ENCODE results near the gene PIGO. TPM values are rescaled to one million over a fixed set of nuclear protein-coding genes. Genes with fewer than 3 reads are reported as not detected.

PIGO gene
- total RNA-seq, 2 experiments from 2014 or later, result 17.5 to 18.9 TPM

GRCh38 chr9:35110327-35110761, 14.0 kb upstream of the PIGO start:
- Mint-ChIP-seq H3K4me1 (ENCODE audit: low read depth) (peaks cover 52% of the 10 kb centered on the region), H3K27me3 (no peaks in the 10 kb centered on the region), H3K9me3 (no peaks in the 10 kb centered on the region), H3K4me3 (peak overlapping the region; percentile 93), H3K36me3 (ENCODE audit: low read depth) (peaks cover 37% of the 10 kb centered on the region), H3K27ac (peak overlapping the region; percentile 84)
- Histone ChIP-seq H3K9me3 (ENCODE audit: control insufficient read depth in 1 of 2, insufficient read depth in 1 of 2, low read length in 2 of 2) (no peaks in the 10 kb centered on the region), H3K27me3 (ENCODE audit: control insufficient read depth in 1 of 2, insufficient read depth in 2 of 2, low read length in 2 of 2) (no peaks in the 10 kb centered on the region), H3K4me3 (ENCODE audit: low read length) (no peak overlapping the region), H3K4me1 (ENCODE audit: insufficient read depth, low read length) (peaks cover 48% of the 10 kb centered on the region), H3K36me3 (ENCODE audit: insufficient read depth, low read length) (peaks cover 33% of the 10 kb centered on the region), H3K27ac (ENCODE audit: low read depth in 1 of 2, low read length in 2 of 2) (peak overlapping the region in 1 of 2 donors; percentile 74)
- ChIA-PET CTCF (interaction anchor here (1.1 to 1.9 kb wide), 3 partner anchors 14 to 211 kb away, joined by 4 to 15 read pairs (median 5); partner anchors contain the start of gene PIGO), POLR2A (interaction anchor here (2.6 kb wide), 1 partner anchor 39 kb away, joined by 21 read pairs; the partner anchor contains the start of gene VCP)
- DNase-seq, result peak in 2 of 14 experiments; percentile 15 to 41
- intact Hi-C loops (cut with DNase I, micrococcal nuclease), result loop anchor here (5.0 to 10.0 kb wide), 6 partner anchors 38 to 704 kb away; partner anchors contain the start of genes SPAG8 (in 2 of the 2), CREB3 (in 1 of the 2), ENHO (in 1 of the 2) and HINT2 (in 1 of the 2)
- no peak for TF ChIP-seq CTCF (IDR thresholded peaks at IDR 0.05)
- no peak for ATAC-seq (ENCODE audit: poor library complexity)

GRCh38 chr9:35108946-35109575, 12.7 kb upstream of the PIGO start:
- H3K4me3 Mint-ChIP-seq, result no peak overlapping the region
- no peak overlapping the region for H3K27ac ChIP-seq (ENCODE audit: low read depth in 1 of 2, low read length in 2 of 2)
- CTCF ChIA-PET, result no interaction called here
- H3K27me3 ChIP-seq (ENCODE audit: control insufficient read depth in 1 of 2, insufficient read depth in 2 of 2, low read length in 2 of 2), result no peaks in the 10 kb centered on the region
- H3K36me3 Mint-ChIP-seq (ENCODE audit: low read depth), result peaks cover 42% of the 10 kb centered on the region
- no peaks in the 10 kb centered on the region for H3K27me3 Mint-ChIP-seq
- DNase-seq, result no peak
- no peak for TF ChIP-seq CTCF (IDR thresholded peaks at IDR 0.05)
- peaks cover 39% of the 10 kb centered on the region for H3K4me1 Mint-ChIP-seq (ENCODE audit: low read depth)
- POLR2A ChIA-PET, result no interaction called here
- H3K4me1 ChIP-seq (ENCODE audit: insufficient read depth, low read length), result peaks cover 35% of the 10 kb centered on the region
- peaks cover 44% of the 10 kb centered on the region for H3K36me3 ChIP-seq (ENCODE audit: insufficient read depth, low read length)
- H3K9me3 Mint-ChIP-seq, result no peaks in the 10 kb centered on the region
- H3K9me3 ChIP-seq (ENCODE audit: control insufficient read depth in 1 of 2, insufficient read depth in 1 of 2, low read length in 2 of 2), result no peaks in the 10 kb centered on the region
- peak overlapping the region; percentile 35 for H3K27ac Mint-ChIP-seq
- intact Hi-C loops (cut with DNase I, micrococcal nuclease), result loop anchor here in 1 of 2 experiments (10.0 kb wide), 1 partner anchor 1656 kb away; no protein-coding TSS in a partner anchor
- H3K4me3 ChIP-seq (ENCODE audit: low read length), result no peak overlapping the region
- no peak for ATAC-seq (ENCODE audit: poor library complexity)

- H3K36me3 ChIP-seq (ENCODE audit: insufficient read depth, low read length), result peaks cover 44% of the 10 kb centered on the region
- Mint-ChIP-seq H3K4me3 (no peak overlapping the region), H3K27ac (no peak overlapping the region), H3K27me3 (no peaks in the 10 kb centered on the region), H3K9me3 (no peaks in the 10 kb centered on the region), H3K36me3 (ENCODE audit: low read depth) (peaks cover 44% of the 10 kb centered on the region), H3K4me1 (ENCODE audit: low read depth) (peaks cover 37% of the 10 kb centered on the region)
- CTCF ChIA-PET, result no interaction called here
- no peak for ATAC-seq (ENCODE audit: poor library complexity)
- POLR2A ChIA-PET, result no interaction called here
- H3K9me3 ChIP-seq (ENCODE audit: control insufficient read depth in 1 of 2, insufficient read depth in 1 of 2, low read length in 2 of 2), result no peaks in the 10 kb centered on the region
- TF ChIP-seq CTCF (IDR thresholded peaks at IDR 0.05), result no peak
- H3K27me3 ChIP-seq (ENCODE audit: control insufficient read depth in 1 of 2, insufficient read depth in 2 of 2, low read length in 2 of 2), result no peaks in the 10 kb centered on the region
- H3K4me3 ChIP-seq (ENCODE audit: low read length), result no peak overlapping the region
- H3K27ac ChIP-seq (ENCODE audit: low read depth in 1 of 2, low read length in 2 of 2), result no peak overlapping the region
- no peak for DNase-seq
- intact Hi-C loops (cut with DNase I, micrococcal nuclease), result loop anchor here in 1 of 2 experiments (10.0 kb wide), 1 partner anchor 1656 kb away; no protein-coding TSS in a partner anchor
- peaks cover 33% of the 10 kb centered on the region for H3K4me1 ChIP-seq (ENCODE audit: insufficient read depth, low read length)
These were observed 12.1 kb upstream of the PIGO start for GRCh38 chr9:35108461-35108860.
